HCEC 1CT (cell line): Measurements from ENCODE around the gene NUMBL.

Experiments
- DNase-seq: peaks from one replicate; pipeline ENCODE4 v3.0.0-alpha.2; 2017

NUMBL gene

GRCh38 chr19:40716031-40716481 lies 25.6 kb upstream of the NUMBL start:
- peak; percentile 78 for DNase-seq

DNA sequence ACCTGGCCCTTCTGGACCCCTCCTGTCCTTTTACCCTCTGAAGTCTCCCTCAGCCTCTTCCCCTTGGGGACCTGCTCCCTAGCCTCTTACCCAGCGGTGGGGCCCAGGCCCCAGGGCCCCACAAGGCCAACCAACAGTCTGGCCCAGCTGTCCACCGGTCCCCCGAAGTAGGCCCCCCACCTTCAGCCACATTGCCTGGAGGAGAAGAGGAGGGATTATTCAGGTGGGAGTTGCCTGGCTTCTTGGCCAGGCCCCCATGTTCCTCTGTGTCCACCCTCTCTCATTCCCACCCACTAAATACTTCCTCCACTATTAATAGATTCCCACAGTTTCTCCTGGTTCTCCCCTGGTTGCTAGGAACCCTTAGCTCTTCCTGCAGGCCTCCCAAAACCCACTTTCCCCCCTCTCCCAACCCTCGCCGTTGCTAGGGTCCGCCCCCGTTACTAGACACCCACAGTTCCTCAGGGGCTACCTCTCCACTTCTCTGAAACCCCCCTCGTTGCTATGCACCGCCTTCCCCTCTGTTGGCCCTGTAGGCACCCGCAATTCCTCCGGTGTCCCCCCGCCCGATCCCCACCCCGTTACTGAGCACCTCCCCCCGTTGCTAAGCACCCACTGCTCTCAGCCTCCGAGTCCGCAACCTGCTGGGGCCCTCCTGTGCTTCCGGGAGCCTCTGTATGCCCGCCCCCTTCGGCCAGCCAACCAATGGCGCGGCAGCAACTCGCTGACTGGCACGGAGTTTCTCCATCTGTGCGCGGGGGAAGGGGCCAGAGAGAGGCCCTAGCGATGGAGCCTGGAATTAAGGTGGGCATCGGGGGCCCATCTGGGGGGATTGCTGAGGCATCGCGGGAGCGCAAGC lies 24.2 kb upstream of the NUMBL start:
- DNase-seq: peak; percentile 88

DNA sequence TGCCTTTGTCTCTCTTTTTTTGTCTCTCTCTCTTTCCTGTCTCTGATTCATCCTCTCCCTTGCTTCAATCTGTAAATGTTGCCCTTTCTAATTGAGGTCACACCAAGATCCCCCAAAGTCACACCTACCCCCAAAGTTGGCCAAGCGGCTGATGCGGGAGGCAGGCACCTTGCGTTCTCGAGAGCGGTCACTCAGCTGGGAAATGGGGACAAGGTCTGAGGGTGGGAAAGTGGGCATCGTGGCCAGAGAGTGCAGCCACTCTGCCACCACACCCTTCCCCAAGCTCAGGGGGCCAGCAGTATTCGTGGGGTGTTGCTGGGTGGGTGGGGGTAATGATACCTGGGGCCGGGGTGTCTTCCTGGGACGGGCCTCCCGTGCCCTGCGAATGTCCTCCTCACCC lies 23.5 kb upstream of the NUMBL start:
- no peak for DNase-seq

- DNase-seq: no peak
Measured at GRCh38 chr19:40709817-40710216, 19.4 kb upstream of the NUMBL start.

GRCh38 chr19:40707615-40708014 lies 17.2 kb upstream of the NUMBL start:
- no peak for DNase-seq

- DNase-seq: no peak
Measured at GRCh38 chr19:40705950-40706619, 15.6 kb upstream of the NUMBL start.

GRCh38 chr19:40705362-40705651 lies 14.9 kb upstream of the NUMBL start:
- DNase-seq: no peak

GRCh38 chr19:40704491-40705361 lies 14.3 kb upstream of the NUMBL start:
- DNase-seq: no peak

DNA sequence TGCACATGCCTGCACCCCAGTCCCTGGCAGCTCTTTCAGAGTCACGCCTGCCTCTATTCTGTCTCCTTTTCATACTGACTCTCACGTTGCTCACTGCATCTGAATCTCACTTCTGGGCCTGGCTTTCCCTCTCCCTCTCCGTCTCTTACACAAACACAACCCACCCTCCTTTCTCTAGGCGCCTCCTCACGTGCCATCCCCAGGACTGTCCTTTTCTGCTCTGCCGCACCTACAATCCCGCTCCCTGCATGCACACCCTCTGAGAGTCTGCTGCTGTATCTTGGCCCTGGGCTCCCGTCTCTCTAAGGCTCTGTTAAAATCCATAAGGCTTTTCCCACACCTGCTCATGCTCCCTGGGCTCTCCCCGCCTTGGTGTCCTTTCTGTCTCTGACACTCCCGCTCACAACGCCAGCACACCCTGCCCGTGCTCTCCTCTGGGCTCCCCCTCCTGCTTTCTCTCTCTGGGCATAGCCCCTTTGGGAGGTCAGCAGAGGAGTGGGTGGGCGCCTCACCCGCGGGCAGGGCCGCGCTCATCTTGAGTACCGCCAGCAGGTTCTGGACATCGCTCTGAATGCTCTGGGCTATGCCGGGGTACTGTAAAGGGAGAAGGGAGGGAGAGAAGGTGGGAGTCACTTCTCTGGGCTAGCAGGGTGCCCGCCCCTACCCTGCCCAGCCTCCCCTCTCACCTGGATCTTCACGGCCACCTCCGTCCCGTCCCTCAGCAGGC lies 12.7 kb upstream of the NUMBL start:
- no peak for DNase-seq

DNA sequence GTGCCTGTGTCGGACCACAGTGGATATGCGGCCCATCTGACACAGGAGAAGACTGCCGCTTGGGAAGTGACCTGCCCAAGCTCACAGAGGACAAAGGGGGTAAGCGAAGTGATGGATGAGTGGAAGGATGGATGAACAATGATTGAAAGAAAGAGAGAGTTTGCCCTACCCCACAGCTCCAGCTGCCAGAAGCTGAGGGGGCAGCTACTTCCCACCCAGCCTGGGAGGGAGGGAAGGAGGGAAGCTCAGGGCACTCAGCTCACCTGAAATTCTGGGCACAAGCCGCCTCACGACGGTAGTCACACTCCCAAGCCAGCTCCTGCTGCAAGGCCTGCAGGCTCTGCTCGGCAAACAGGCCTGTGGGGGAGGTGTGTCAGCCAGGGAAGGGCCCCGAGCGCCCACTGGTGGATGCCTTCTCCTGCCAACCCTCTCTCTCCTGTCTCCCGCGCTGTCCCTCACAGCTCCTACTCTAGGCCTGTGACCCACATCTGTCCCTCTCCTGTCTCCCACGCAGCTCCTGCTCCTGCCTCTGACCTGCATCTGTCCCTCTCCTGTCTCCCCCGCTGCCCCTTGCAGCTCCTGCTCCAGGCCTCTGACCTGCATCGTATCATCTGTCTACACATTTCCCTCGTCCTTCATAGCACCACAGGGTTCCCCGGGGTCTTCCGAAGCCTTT lies 12.0 kb upstream of the NUMBL start:
- no peak for DNase-seq

DNA sequence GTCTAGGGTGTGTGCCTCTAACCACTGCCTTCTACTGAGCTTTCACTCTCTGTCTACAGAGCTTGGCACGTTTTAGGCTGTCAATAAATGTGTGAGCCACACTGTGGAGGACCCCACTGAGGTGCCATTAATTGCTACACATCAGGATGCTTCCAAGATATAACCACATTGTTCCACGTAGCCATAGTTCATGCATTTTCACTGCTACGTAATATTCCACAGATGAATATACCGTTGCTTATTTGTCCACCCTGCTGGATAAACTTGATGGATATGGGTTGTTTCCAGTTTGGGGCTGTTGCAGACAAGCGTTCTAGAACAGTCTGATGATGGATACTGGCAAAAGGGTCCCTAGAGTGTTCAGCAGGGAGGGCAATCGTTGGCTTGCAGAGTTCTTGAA lies 11.3 kb upstream of the NUMBL start:
- DNase-seq: no peak

DNA sequence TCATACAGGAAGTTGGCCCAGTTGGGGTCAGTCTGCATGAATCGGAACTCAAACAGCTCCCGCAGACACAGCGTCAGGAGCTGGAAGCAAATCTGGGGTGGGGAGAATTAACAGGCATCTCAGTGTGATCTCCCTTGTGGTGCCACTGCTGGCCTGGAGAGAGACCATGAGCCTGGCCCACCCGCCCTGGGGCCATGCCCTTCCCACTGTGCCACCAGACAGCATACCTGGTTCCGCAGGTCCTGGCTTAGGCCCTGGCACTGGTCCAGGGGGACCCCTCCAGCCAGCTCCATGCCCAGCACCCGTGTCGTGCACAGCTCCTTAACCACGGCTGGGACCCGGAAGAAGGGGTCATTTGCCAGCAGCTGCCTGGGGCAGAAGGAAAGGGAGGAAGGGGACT lies 9.6 kb upstream of the NUMBL start:
- DNase-seq: no peak

DNA sequence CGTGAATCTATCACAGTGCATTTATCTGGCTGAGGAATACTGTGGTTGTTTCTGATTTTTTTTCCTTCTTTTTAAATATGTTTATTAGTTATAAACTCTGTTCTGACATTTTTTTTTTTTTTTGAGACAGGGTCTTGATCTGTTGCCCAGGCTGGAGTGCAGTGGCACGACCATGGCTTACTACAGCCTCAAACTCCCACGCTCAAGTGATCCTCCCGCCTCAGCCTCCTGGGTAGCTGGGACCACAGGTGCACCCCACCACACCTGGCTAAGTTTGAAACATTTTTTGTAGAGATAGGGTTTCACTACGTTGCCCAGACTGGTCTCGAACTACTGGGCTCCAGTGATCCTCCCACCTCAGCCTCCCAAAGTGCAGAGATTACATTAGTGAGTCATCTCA lies 6.6 kb upstream of the NUMBL start:
- no peak for DNase-seq

DNA sequence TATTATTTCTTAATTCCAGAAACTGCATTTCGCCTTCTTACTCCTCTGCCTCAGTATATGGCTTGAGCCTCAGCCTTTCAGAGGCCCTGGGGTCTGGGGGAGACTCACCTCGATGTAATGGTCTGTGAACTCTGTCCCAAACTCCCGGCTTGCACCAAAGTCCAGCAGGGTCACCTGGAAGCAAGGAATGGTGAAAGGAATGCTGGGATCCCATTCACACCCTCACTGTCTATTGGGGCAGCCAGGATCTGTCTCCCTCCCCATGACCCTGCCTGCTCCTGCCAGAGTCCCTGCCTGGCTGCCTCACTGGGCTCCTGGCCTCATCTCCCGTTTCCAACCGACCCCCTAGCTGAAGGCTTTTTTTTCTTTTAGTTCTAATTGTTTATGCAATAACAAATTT lies 5.4 kb upstream of the NUMBL start:
- no peak for DNase-seq

GRCh38 chr19:40693896-40694295 lies 3.4 kb upstream of the NUMBL start:
- no peak for DNase-seq

GRCh38 chr19:40693150-40693788 lies 2.8 kb upstream of the NUMBL start:
- DNase-seq: no peak

- no peak for DNase-seq
Measured at GRCh38 chr19:40692212-40692551, 1.7 kb upstream of the NUMBL start.

DNA sequence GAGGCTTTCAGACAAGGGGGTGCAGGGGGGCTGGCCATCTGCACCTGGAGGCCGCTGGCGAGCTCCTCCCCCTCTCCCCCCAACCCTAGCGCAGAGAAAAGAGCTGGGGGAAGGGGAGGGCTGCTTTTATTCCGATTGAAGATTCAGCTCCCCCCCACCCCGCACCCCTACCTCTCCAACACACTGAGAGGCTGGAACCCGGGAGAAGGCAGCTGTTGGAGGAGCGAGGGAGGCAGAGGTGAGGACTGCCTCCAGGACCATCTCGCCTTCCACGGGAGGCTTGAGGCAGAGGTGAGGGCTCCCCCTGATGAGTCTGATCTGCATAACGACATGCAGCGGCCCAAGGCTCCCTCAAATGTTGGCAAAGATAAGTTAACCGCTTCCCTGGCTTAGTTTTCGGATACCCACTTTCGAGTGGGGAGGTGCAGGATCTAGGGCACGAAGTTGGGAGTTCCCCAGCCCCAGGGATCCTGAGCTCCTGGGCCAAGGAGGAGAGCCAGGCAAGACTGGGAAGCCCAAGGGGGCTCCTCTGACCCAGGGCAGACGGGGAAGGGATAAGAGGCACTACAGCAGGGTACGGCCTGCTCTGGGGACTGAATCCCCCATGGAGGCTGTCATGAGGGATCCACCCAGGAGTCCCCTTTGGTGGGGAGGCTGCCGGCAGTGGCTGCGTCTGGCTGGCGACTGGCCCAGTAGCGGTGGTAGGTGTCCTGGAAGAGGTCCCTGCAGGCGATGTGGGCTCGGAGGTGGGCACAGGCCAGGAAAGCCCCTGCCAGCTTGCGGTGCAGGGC lies 1.2 kb upstream of the NUMBL start:
- DNase-seq: no peak

DNA sequence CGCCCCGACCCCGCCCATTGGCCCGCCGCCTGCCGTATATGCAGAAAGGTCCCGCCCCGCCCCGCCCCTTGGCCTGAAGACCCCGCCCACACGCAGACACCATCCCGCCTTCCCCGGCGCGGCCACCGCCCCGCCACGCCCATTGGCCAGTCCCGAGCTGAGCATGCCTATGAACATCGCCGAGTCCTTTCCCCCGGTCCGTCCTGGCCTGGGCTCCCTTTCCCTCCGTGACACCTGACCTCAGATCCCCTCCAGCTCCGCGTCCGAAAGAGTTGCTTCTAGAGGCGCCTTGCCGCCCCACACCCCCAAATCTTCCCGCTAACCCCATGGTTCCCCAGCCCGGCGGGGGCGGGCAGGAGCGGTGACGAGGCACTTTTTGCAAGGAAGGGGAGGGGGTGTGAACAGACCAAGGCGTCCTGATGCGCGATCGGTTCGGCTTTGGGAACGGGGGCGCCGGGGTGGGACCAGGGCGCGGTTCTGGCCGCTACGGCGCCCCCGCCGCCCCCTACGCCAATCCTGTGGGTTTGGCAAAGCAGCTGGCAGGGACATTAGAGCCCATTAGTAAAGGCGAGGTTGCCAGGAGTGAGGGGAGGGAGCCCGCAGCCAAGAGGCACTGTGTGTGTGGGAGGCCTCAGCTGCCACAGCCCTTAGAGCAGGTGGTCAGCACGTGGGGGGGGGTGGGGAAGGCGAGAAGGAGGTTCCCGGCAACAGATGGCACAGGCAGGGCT lies 406 bp upstream of the NUMBL start:
- DNase-seq: peak; percentile 89

- DNase-seq: peak; percentile 16
Measured at GRCh38 chr19:40689339-40690049, 957 bp downstream of the NUMBL start.
